Endothelial cell of umbilical vein (primary cell): ENCODE results near the gene FYTTD1.

Experiments
- EZH2 ChIP-seq: IDR thresholded peaks from 2 replicates; pipeline ENCODE4 v1.6.1; 2012; ENCODE audit warnings: borderline replicate concordance, low read depth, mild to moderate bottlenecking, moderate library complexity, low read length, inconsistent platforms; ENCODE audit not compliant: severe bottlenecking
- MYC ChIP-seq: IDR thresholded peaks from one replicate; pipeline ENCODE4 v1.6.1; 2011; ENCODE audit warnings: mild to moderate bottlenecking, low read depth, low read length
- POLR2A ChIP-seq: IDR thresholded peaks from 2 replicates; pipeline ENCODE4 v1.6.1; 2012; ENCODE audit warnings: low read depth, mild to moderate bottlenecking, control low read depth, low read length
- POLR2AphosphoS5 ChIP-seq: IDR thresholded peaks from 2 replicates; pipeline ENCODE4 v1.6.1; 2012; ENCODE audit warnings: low read depth, mild to moderate bottlenecking, control low read depth, low read length, moderate library complexity; ENCODE audit not compliant: insufficient read depth

- TF ChIP-seq POLR2A (no peak), POLR2AphosphoS5 (no peak), EZH2 (no peak), MYC (no peak)
Measured at GRCh38 chr3:197798863-197799262, 49.2 kb downstream of the FYTTD1 start.
